Panc1 (cell line): ENCODE measurements around the gene WNT5B.

Source experiments
- CTCF ChIP-seq: fragments of 450-650 bp; IDR thresholded peaks from 2 replicates; pipeline ENCODE4 v1.5.1; 2017; ENCODE audit warnings: mild to moderate bottlenecking
- POLR2AphosphoS5 ChIP-seq: IDR thresholded peaks from 2 replicates; pipeline ENCODE4 v1.6.1; 2012; ENCODE audit warnings: mild to moderate bottlenecking, low read depth, low read length, moderate library complexity
- REST ChIP-seq, 2 experiments: IDR thresholded peaks; 2 replicates each; pipeline ENCODE4 v1.6.1; 2011 to 2012; ENCODE audit warnings: low read depth in 2 of 2, control low read depth in 1 of 2, low read length in 1 of 2, mild to moderate bottlenecking in 1 of 2, moderate library complexity in 1 of 2; ENCODE audit not compliant: insufficient read depth in 1 of 2
- SIN3A ChIP-seq: IDR thresholded peaks from 2 replicates; pipeline ENCODE4 v1.6.1; 2012; ENCODE audit warnings: low read depth, mild to moderate bottlenecking, low read length, moderate library complexity, borderline replicate concordance; ENCODE audit not compliant: insufficient read depth
- TCF7L2 ChIP-seq: IDR thresholded peaks from 2 replicates; pipeline ENCODE4 v1.6.1; 2011; ENCODE audit warnings: mild to moderate bottlenecking, low read depth, low read length, inconsistent platforms

GRCh38 chr12:1644534-1645438 is 15.8 kb downstream of the WNT5B start:
- no peak for TF ChIP-seq POLR2AphosphoS5
- no peak for TF ChIP-seq CTCF
- no peak for TF ChIP-seq SIN3A
- no peak for TF ChIP-seq REST (IDR thresholded peaks at IDR 0.05; ENCODE audit: insufficient read depth in 1 of 2, low read depth in 2 of 2, low read length in 1 of 2)
- TF ChIP-seq TCF7L2, result no peak
